Measurements from ENCODE around the gene WNT5B.

GRCh38 chr12:1691123-1692007 is 62.3 kb downstream of the WNT5B start:
- TF ChIP-seq CTCF (conservative IDR thresholded peaks at IDR 0.05; ENCODE audit: low read length) (no peak), EZH2phosphoT487 (IDR thresholded peaks at IDR 0.05; ENCODE audit: borderline replicate concordance, low read depth, low read length) (no peak)
